ENCODE results near the gene AUH.

Gene AUH

GRCh38 chr9:91274949-91275492 lies 86.7 kb downstream of the AUH start:
- Histone ChIP-seq H3K4me1 (ENCODE audit: control insufficient read depth, insufficient read depth, low read length, unreplicated experiment) (no peaks in the 10 kb centered on the region), H3K79me2 (ENCODE audit: control insufficient read depth, insufficient read depth, low read length, unreplicated experiment) (no peaks in the 10 kb centered on the region), H2AFZ (ENCODE audit: low read length, unreplicated experiment) (no peak overlapping the region), H3K36me3 (ENCODE audit: insufficient read depth, low read length) (no peaks in the 10 kb centered on the region), H3K27ac (ENCODE audit: low read depth, low read length) (no peak overlapping the region), H3K4me3 (ENCODE audit: low read depth, low read length) (no peak overlapping the region), H3K27me3 (ENCODE audit: insufficient read depth, low read length) (no peaks in the 10 kb centered on the region)

DNA sequence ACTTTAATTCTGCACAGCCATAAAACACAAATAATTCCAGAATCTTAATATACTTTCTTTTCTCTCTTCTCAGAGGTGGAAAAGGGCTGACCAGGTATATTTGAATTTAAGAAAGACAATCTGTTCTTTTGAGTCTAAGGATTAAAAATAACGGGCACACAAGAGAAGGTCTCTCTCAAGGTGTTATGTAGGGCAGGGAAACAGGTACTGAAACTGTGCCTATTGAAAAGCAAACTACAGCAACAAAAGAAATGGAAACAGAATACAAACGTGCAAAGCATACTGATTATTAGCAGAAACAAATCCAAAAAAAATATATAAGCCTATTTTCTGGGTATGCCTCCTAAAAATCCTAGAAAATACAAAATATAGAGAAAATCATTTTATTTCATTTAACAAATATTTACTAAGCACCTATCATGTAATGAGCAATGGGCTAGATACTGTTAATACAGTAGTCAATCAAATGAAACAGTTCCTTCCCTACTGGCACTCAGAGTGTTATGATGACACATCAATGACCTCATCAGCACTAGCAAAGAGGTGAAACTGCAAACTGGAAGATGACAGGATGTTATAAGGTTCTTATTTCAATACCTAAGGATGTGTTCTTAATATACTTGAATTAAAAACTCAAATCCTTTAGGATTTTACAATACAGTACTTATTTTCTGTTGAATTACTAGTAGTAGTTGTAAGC lies 87.7 kb downstream of the AUH start:
- Histone ChIP-seq H3K36me3 (ENCODE audit: insufficient read depth, low read length) (no peaks in the 10 kb centered on the region), H3K27ac (ENCODE audit: low read depth, low read length) (no peak overlapping the region), H2AFZ (ENCODE audit: low read length, unreplicated experiment) (no peak overlapping the region), H3K27me3 (ENCODE audit: insufficient read depth, low read length) (no peaks in the 10 kb centered on the region), H3K79me2 (ENCODE audit: control insufficient read depth, insufficient read depth, low read length, unreplicated experiment) (no peaks in the 10 kb centered on the region), H3K4me1 (ENCODE audit: control insufficient read depth, insufficient read depth, low read length, unreplicated experiment) (no peaks in the 10 kb centered on the region), H3K4me3 (ENCODE audit: low read depth, low read length) (no peak overlapping the region)

GRCh38 chr9:91271156-91271555 lies 90.6 kb downstream of the AUH start:
- Histone ChIP-seq H3K79me2 (ENCODE audit: control insufficient read depth, insufficient read depth, low read length, unreplicated experiment) (no peaks in the 10 kb centered on the region), H2AFZ (ENCODE audit: low read length, unreplicated experiment) (no peak overlapping the region), H3K36me3 (ENCODE audit: insufficient read depth, low read length) (no peaks in the 10 kb centered on the region), H3K4me1 (ENCODE audit: control insufficient read depth, insufficient read depth, low read length, unreplicated experiment) (no peaks in the 10 kb centered on the region), H3K27ac (ENCODE audit: low read depth, low read length) (no peak overlapping the region), H3K27me3 (ENCODE audit: insufficient read depth, low read length) (no peaks in the 10 kb centered on the region), H3K4me3 (ENCODE audit: low read depth, low read length) (no peak overlapping the region)

DNA sequence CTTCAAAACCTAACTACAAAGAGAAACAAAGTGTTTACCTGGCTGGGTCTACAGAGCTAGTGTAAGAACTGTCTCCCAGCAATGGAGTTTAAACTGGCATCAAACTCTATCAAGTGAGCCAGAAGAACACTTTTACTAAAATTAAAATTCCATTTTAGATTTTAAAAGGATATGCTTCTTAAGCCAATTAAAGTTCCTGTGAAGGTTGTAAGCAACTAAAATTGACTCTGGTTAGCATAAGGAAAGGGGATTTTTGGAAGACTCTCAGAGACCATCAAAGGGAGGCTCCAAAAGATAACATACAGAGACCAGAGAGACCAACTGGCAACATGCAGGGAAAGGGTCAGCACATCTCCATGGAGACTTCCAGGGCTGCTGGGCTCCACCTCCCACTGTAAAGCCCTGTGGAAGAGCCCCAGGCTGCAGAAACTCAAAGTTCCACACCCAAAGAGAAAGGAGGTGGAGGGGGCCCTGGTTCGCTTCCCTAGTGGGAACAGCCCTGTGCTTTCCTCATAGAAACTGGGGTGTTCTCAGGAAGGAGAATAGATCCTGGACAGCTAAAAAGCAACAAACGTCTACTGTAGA lies 91.7 kb downstream of the AUH start:
- no peaks in the 10 kb centered on the region for H3K36me3 ChIP-seq (ENCODE audit: insufficient read depth, low read length)
- no peak overlapping the region for H3K4me3 ChIP-seq (ENCODE audit: low read depth, low read length)
- no peak overlapping the region for H3K27ac ChIP-seq (ENCODE audit: low read depth, low read length)
- no peaks in the 10 kb centered on the region for H3K4me1 ChIP-seq (ENCODE audit: control insufficient read depth, insufficient read depth, low read length, unreplicated experiment)
- H3K27me3 ChIP-seq (ENCODE audit: insufficient read depth, low read length) = no peaks in the 10 kb centered on the region
- no peaks in the 10 kb centered on the region for H3K79me2 ChIP-seq (ENCODE audit: control insufficient read depth, insufficient read depth, low read length, unreplicated experiment)
- no peak overlapping the region for H2AFZ ChIP-seq (ENCODE audit: low read length, unreplicated experiment)

DNA sequence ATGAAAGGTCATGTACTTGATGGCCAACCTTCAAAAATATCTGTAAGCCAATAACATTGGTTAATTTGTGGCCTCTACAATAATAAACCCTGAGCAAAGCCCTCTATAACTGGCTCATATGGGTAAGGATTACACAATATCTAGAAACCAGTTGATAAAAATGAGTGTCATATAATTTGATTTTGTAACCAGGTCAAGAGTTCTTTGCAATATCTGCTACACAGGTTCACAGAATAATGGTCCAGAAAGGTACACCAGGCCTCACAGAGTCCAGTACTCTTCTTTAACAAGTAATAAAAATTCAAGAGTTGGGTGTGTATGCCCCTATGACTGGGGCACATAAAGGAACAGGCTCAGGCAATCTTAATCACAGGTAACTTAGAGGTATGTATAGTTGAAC lies 95.3 kb downstream of the AUH start:
- Histone ChIP-seq H2AFZ (ENCODE audit: low read length, unreplicated experiment) (no peak overlapping the region), H3K36me3 (ENCODE audit: insufficient read depth, low read length) (no peaks in the 10 kb centered on the region), H3K4me1 (ENCODE audit: control insufficient read depth, insufficient read depth, low read length, unreplicated experiment) (no peaks in the 10 kb centered on the region)

GRCh38 chr9:91265514-91265913 lies 96.2 kb downstream of the AUH start:
- H3K27ac ChIP-seq (ENCODE audit: low read depth, low read length) = no peak overlapping the region
- no peak overlapping the region for H3K4me3 ChIP-seq (ENCODE audit: low read depth, low read length)
- H3K27me3 ChIP-seq (ENCODE audit: insufficient read depth, low read length) = no peaks in the 10 kb centered on the region
- H3K36me3 ChIP-seq (ENCODE audit: insufficient read depth, low read length) = no peaks in the 10 kb centered on the region
- no peaks in the 10 kb centered on the region for H3K79me2 ChIP-seq (ENCODE audit: control insufficient read depth, insufficient read depth, low read length, unreplicated experiment)
- H3K4me1 ChIP-seq (ENCODE audit: control insufficient read depth, insufficient read depth, low read length, unreplicated experiment) = no peaks in the 10 kb centered on the region
- H2AFZ ChIP-seq (ENCODE audit: low read length, unreplicated experiment) = no peak overlapping the region

More for the DNA sequence above, 95.3 kb downstream of the AUH start:
- H3K27me3 ChIP-seq (ENCODE audit: insufficient read depth, low read length) = no peaks in the 10 kb centered on the region
- H3K4me3 ChIP-seq (ENCODE audit: low read depth, low read length) = no peak overlapping the region
- no peak overlapping the region for H3K27ac ChIP-seq (ENCODE audit: low read depth, low read length)
- H3K79me2 ChIP-seq (ENCODE audit: control insufficient read depth, insufficient read depth, low read length, unreplicated experiment) = no peaks in the 10 kb centered on the region

GRCh38 chr9:91261417-91261816 lies 100.3 kb downstream of the AUH start:
- no peaks in the 10 kb centered on the region for H3K79me2 ChIP-seq (ENCODE audit: control insufficient read depth, insufficient read depth, low read length, unreplicated experiment)
- no peak overlapping the region for H3K27ac ChIP-seq (ENCODE audit: low read depth, low read length)
- H3K27me3 ChIP-seq (ENCODE audit: insufficient read depth, low read length) = no peaks in the 10 kb centered on the region
- H3K4me1 ChIP-seq (ENCODE audit: control insufficient read depth, insufficient read depth, low read length, unreplicated experiment) = no peaks in the 10 kb centered on the region
- no peak overlapping the region for H3K4me3 ChIP-seq (ENCODE audit: low read depth, low read length)
- H2AFZ ChIP-seq (ENCODE audit: low read length, unreplicated experiment) = no peak overlapping the region
- no peaks in the 10 kb centered on the region for H3K36me3 ChIP-seq (ENCODE audit: insufficient read depth, low read length)

GRCh38 chr9:91259162-91259561 lies 102.6 kb downstream of the AUH start:
- no peaks in the 10 kb centered on the region for H3K4me1 ChIP-seq (ENCODE audit: control insufficient read depth, insufficient read depth, low read length, unreplicated experiment)
- H3K79me2 ChIP-seq (ENCODE audit: control insufficient read depth, insufficient read depth, low read length, unreplicated experiment) = no peaks in the 10 kb centered on the region
- H3K4me3 ChIP-seq (ENCODE audit: low read depth, low read length) = no peak overlapping the region
- no peaks in the 10 kb centered on the region for H3K36me3 ChIP-seq (ENCODE audit: insufficient read depth, low read length)
- H3K27me3 ChIP-seq (ENCODE audit: insufficient read depth, low read length) = no peaks in the 10 kb centered on the region
- no peak overlapping the region for H2AFZ ChIP-seq (ENCODE audit: low read length, unreplicated experiment)
- H3K27ac ChIP-seq (ENCODE audit: low read depth, low read length) = no peak overlapping the region

DNA sequence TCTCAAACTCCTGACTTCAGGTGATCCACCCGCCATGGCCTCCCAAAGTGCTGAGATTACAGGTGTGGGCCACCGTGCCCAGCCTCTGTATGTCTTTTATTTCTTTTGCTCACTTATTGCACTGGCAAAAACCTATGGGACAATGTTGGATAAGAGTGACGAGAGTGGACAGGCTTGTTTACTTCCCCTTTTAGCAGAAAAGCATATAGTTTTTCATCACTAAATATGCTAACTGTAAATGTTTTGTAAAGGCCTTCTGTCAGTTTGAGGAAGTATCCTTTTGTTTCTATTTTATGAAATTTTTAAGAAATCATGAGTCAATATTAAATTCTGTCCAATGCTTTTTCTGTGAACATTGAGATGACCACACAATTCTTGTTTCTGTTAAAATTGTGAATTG lies 103.3 kb downstream of the AUH start:
- H3K4me1 ChIP-seq (ENCODE audit: control insufficient read depth, insufficient read depth, low read length, unreplicated experiment) = no peaks in the 10 kb centered on the region
- no peaks in the 10 kb centered on the region for H3K79me2 ChIP-seq (ENCODE audit: control insufficient read depth, insufficient read depth, low read length, unreplicated experiment)
- H3K27me3 ChIP-seq (ENCODE audit: insufficient read depth, low read length) = no peaks in the 10 kb centered on the region
- H3K4me3 ChIP-seq (ENCODE audit: low read depth, low read length) = no peak overlapping the region
- no peak overlapping the region for H3K27ac ChIP-seq (ENCODE audit: low read depth, low read length)
- no peaks in the 10 kb centered on the region for H3K36me3 ChIP-seq (ENCODE audit: insufficient read depth, low read length)
- no peak overlapping the region for H2AFZ ChIP-seq (ENCODE audit: low read length, unreplicated experiment)

DNA sequence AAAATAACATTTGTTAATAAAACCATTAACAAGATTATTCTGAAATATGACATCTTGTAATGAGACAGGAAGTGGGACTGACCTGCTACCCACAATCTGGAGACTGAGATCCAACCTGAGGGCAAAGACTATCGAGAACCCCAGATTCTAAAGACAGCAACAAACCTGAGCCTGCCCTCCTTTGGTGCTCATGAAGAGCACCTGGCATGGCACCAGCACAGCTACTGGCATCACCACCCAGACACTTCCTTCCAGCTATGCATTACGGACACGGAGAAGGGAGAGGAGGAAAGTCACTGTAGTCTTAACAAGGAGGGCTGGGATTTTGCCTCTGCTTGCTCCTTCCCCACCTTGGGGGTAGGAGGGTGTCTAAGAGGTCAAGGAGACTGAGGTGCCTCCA lies 105.5 kb downstream of the AUH start:
- Histone ChIP-seq H3K4me3 (ENCODE audit: low read depth, low read length) (no peak overlapping the region), H3K79me2 (ENCODE audit: control insufficient read depth, insufficient read depth, low read length, unreplicated experiment) (no peaks in the 10 kb centered on the region), H3K4me1 (ENCODE audit: control insufficient read depth, insufficient read depth, low read length, unreplicated experiment) (no peaks in the 10 kb centered on the region), H3K36me3 (ENCODE audit: insufficient read depth, low read length) (no peaks in the 10 kb centered on the region), H3K27ac (ENCODE audit: low read depth, low read length) (no peak overlapping the region), H2AFZ (ENCODE audit: low read length, unreplicated experiment) (no peak overlapping the region), H3K27me3 (ENCODE audit: insufficient read depth, low read length) (no peaks in the 10 kb centered on the region)

GRCh38 chr9:91255327-91255726 lies 106.4 kb downstream of the AUH start:
- no peak overlapping the region for H3K27ac ChIP-seq (ENCODE audit: low read depth, low read length)
- no peak overlapping the region for H3K4me3 ChIP-seq (ENCODE audit: low read depth, low read length)
- no peaks in the 10 kb centered on the region for H3K4me1 ChIP-seq (ENCODE audit: control insufficient read depth, insufficient read depth, low read length, unreplicated experiment)
- no peaks in the 10 kb centered on the region for H3K36me3 ChIP-seq (ENCODE audit: insufficient read depth, low read length)
- H2AFZ ChIP-seq (ENCODE audit: low read length, unreplicated experiment) = no peak overlapping the region
- H3K79me2 ChIP-seq (ENCODE audit: control insufficient read depth, insufficient read depth, low read length, unreplicated experiment) = no peaks in the 10 kb centered on the region
- no peaks in the 10 kb centered on the region for H3K27me3 ChIP-seq (ENCODE audit: insufficient read depth, low read length)

All from ACC112 (cell line).